Kidney epithelial cell (primary cell): Measurements from ENCODE around the gene FOXP1. TPM values are rescaled to one million over a fixed set of nuclear protein-coding genes. Genes with fewer than 3 reads are reported as not detected.
"Not testable (repeated sequence)": the region's sequence is repeated elsewhere in the genome, so short reads cannot be mapped to it uniquely, and the experiment has no call there.

Source experiments
- DNase-seq: peaks from one replicate; pipeline ENCODE4 v3.0.0-alpha.2; 2010; ENCODE audit warnings: low read depth
- H3K27me3 ChIP-seq: 2 replicates; pipeline ENCODE4 v1.6.0; 2011; ENCODE audit warnings: low read length; ENCODE audit not compliant: control insufficient read depth, insufficient read depth
- H3K36me3 ChIP-seq: 2 replicates; pipeline ENCODE4 v1.5.1; 2011; ENCODE audit warnings: low read length; ENCODE audit not compliant: control insufficient read depth, insufficient read depth
- H3K4me3 ChIP-seq: 2 replicates; pipeline ENCODE4 v1.5.1; 2011; ENCODE audit warnings: low read depth, mild to moderate bottlenecking, control low read depth, low read length
- CTCF ChIP-seq: IDR thresholded peaks from 2 replicates; pipeline ENCODE4 v1.5.1; 2011; ENCODE audit warnings: mild to moderate bottlenecking, moderate library complexity, low read length, control low read depth, inconsistent platforms; ENCODE audit not compliant: insufficient read depth, poor library complexity, severe bottlenecking
- total RNA-seq: library from RNA; depleted of rRNA; stranded (reverse); fragments of >200 nt; gene quantifications from 2 replicates; pipeline ENCODE4 v1.2.3, GENCODE V29; 2015

The FOXP1 gene
- total RNA-seq, 1 donor from 2014 or later = 75.0 TPM

- Histone ChIP-seq H3K4me3 (no peak overlapping the region), H3K27me3 (no peaks in the 10 kb centered on the region), H3K36me3 (no peaks in the 10 kb centered on the region)
- no peak for DNase-seq
- no peak for TF ChIP-seq CTCF
Measured at GRCh38 chr3:71533588-71533987, 49.9 kb downstream of the FOXP1 start.

DNA sequence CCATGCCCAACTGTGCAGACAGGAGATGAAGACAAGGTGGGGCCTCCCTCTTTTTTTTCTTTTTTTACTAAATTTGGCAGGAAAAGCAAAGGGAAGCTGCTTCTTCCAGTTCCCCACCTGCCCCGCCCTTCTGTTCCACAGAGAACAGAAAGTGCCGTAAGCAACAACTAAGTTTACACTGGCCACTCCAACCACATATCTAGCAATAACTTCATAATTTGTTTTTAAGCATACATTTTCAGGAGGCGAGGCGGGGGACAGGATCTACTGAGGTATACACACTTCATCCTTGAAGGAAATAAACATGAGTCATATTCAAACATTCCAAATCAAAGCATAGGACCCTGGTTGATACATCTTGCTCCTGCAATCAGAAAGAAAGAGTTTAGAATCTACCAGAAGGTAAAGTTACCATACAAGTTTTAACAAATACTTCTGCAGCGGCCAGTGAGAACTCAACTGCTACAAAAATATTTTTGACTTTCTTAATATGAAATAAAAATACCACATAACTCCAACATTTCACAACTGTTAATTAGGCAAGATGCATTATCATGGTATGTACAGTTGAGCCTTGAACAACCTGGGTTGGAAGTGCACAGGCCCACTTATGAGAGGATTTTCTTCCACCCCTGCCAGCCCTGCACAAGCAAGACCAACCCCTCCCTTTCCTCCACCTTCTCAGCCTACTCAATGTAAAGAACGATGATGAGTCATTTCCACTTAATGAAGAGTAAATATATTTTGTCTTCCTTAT is 50.7 kb downstream of the FOXP1 start:
- TF ChIP-seq CTCF = no peak
- H3K27me3 ChIP-seq = no peaks in the 10 kb centered on the region
- H3K4me3 ChIP-seq = no peak overlapping the region
- no peak for DNase-seq
- H3K36me3 ChIP-seq = no peaks in the 10 kb centered on the region

DNA sequence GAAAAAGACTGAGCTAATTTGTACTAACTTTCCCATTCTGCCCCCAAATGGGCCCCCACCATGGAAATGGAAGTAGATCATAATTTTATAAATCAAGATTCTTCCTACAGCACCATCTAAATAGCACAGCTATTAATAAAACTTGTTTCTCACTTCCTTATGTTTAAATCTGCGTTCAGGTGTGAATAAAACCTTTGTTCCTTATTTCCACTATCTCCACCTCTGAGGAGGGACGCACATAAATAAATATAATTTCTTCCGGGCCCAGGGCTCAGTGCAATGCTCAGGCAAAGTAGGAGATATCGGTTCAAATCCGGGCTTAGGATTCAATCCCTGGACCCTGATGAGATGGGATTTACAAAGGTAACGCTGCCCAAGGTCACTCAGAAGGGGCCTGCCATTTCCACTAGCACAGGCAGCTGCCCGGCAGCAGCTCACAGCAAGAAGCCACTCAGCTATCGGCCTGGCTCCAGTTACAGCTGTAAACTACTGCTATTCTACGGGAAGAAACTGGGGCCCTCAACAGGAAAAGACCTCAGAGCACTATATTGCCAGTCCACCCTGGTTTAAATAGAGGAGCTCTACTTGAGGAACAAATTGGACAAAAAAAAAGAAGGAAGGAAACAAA is 52.5 kb downstream of the FOXP1 start:
- no peaks in the 10 kb centered on the region for H3K36me3 ChIP-seq
- no peaks in the 10 kb centered on the region for H3K27me3 ChIP-seq
- TF ChIP-seq CTCF = no peak
- no peak for DNase-seq
- H3K4me3 ChIP-seq = no peak overlapping the region

DNA sequence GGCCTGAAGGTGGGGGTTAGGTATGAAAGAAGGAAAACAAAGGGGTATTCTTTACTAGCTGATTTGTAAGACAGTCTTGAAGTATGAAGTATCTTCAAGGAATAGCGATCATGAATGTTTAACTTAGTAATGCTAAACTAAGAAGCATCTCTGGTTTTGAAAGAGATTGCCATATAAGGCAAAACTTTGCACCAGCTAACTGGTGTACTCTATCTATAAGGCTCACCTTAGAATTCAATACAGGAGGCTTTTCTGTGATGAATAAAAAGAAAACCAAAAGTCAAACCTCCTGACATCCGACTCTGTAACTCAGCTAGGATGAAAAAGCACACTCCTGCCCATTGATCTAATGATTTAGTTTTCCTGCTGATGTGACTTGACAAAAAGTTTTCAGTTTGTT is 54.7 kb downstream of the FOXP1 start:
- no peak for DNase-seq
- TF ChIP-seq CTCF = no peak
- H3K27me3 ChIP-seq = no peaks in the 10 kb centered on the region
- H3K4me3 ChIP-seq = no peak overlapping the region
- H3K36me3 ChIP-seq = no peaks in the 10 kb centered on the region

DNA sequence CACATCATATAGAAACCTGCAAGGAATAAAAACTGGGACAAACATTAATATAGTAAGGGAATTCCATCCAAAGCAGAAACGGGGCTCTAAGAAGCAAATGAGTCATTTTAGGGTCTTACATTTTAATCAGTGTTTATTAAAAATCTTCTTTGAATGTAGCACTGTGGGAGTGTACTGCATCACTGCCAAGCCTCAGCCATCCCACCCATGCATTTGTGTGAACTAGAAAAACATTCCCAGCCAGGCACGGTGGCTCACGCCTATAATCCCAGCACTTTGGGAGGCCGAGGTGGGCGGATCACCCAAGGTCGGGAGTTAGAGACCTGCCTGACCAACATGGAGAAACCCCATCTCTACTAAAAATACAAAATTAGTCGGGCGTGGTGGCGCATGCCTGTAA is 57.1 kb downstream of the FOXP1 start:
- not testable (repeated sequence) for DNase-seq, H3K36me3 ChIP-seq, H3K27me3 ChIP-seq, H3K4me3 ChIP-seq

DNA sequence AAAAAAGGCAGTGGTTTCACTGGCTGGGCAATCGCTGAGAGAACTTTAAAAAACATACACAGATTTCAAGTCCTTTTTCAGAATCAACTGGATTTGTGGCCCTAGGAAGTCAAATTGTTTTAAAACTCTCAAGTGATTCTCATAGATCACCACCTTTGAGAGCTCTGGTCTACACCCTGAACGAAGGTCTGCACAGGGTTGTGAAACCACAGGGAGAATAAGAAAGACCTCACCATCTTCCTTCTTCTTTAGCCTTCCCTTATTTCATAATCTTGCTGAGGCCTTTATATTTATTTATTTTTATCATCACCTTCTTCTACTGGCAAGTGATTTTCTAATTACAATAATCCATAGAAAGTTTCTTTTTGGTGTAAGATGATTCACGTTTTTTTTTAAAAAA is 58.1 kb downstream of the FOXP1 start:
- H3K4me3 ChIP-seq = no peak overlapping the region
- no peak for TF ChIP-seq CTCF
- DNase-seq = no peak
- H3K27me3 ChIP-seq = no peaks in the 10 kb centered on the region
- H3K36me3 ChIP-seq = no peaks in the 10 kb centered on the region
